ENCODE results near the gene PAPOLG.

PAPOLG gene

GRCh38 chr2:60847854-60848253 is 91.8 kb downstream of the PAPOLG start:
- DNase-seq (ENCODE audit: low read depth), result no peak
- H3K4me3 ChIP-seq (ENCODE audit: low read depth, low read length), result no peak overlapping the region
